Glomerular visceral epithelial cell (primary cell): Measurements from ENCODE around the gene TCL1B.
"Not testable (repeated sequence)": the region's sequence is repeated elsewhere in the genome, so short reads cannot be mapped to it uniquely, and the experiment has no call there.

Experiments used
- DNase-seq: peaks from one replicate; pipeline ENCODE4 v3.0.0-alpha.2; 2016; ENCODE audit errors: extremely low spot score

TCL1B gene

GRCh38 chr14:95685978-95686922, at the start of gene TCL1B:
Gene TCL1B (plus strand): TSS chr14:95686426. CDS start chr14:95686468, 42 bp downstream.
- DNase-seq, result no peak

- no peak for DNase-seq
Measured at GRCh38 chr14:95644981-95645380, 41.2 kb upstream of the TCL1B start.

- no peak for DNase-seq
Measured at GRCh38 chr14:95645389-95645996, 40.7 kb upstream of the TCL1B start.

- no peak for DNase-seq
Measured at GRCh38 chr14:95647926-95648325, 38.3 kb upstream of the TCL1B start.

GRCh38 chr14:95649230-95649629, 37.0 kb upstream of the TCL1B start:
- DNase-seq, result no peak

GRCh38 chr14:95651028-95651427, 35.2 kb upstream of the TCL1B start:
- no peak for DNase-seq

- DNase-seq, result no peak
Measured at GRCh38 chr14:95651821-95652583, 34.2 kb upstream of the TCL1B start.

- no peak for DNase-seq
Measured at GRCh38 chr14:95652690-95653089, 33.5 kb upstream of the TCL1B start.

- no peak for DNase-seq
Measured at GRCh38 chr14:95655461-95655860, 30.8 kb upstream of the TCL1B start.

GRCh38 chr14:95656634-95657033, 29.6 kb upstream of the TCL1B start:
- DNase-seq, result no peak

- DNase-seq, result no peak
Measured at GRCh38 chr14:95657454-95657853, 28.8 kb upstream of the TCL1B start.

- DNase-seq, result no peak
Measured at GRCh38 chr14:95659293-95659989, 26.8 kb upstream of the TCL1B start.

- no peak for DNase-seq
Measured at GRCh38 chr14:95659990-95660385, 26.2 kb upstream of the TCL1B start.

GRCh38 chr14:95660651-95661515, 25.3 kb upstream of the TCL1B start:
- DNase-seq, result no peak

- DNase-seq, result no peak
Measured at GRCh38 chr14:95662376-95663186, 23.6 kb upstream of the TCL1B start.

GRCh38 chr14:95663226-95663797, 22.9 kb upstream of the TCL1B start:
- DNase-seq, result no peak

GRCh38 chr14:95664066-95664465, 22.2 kb upstream of the TCL1B start:
- DNase-seq, result no peak

GRCh38 chr14:95664546-95664945, 21.7 kb upstream of the TCL1B start:
- no peak for DNase-seq

GRCh38 chr14:95665530-95665929, 20.7 kb upstream of the TCL1B start:
- DNase-seq, result not testable (repeated sequence)

- DNase-seq, result no peak
Measured at GRCh38 chr14:95666450-95666849, 19.8 kb upstream of the TCL1B start.
